ENCODE results near the gene UBE2U. TPM values are rescaled to one million over a fixed set of nuclear protein-coding genes. Genes with fewer than 3 reads are reported as not detected.

The UBE2U gene
- polyA plus RNA-seq, 1 donor (not counting 4 experiments of a cell fraction or from before 2014, with no cell fraction given), result not detected

DNA sequence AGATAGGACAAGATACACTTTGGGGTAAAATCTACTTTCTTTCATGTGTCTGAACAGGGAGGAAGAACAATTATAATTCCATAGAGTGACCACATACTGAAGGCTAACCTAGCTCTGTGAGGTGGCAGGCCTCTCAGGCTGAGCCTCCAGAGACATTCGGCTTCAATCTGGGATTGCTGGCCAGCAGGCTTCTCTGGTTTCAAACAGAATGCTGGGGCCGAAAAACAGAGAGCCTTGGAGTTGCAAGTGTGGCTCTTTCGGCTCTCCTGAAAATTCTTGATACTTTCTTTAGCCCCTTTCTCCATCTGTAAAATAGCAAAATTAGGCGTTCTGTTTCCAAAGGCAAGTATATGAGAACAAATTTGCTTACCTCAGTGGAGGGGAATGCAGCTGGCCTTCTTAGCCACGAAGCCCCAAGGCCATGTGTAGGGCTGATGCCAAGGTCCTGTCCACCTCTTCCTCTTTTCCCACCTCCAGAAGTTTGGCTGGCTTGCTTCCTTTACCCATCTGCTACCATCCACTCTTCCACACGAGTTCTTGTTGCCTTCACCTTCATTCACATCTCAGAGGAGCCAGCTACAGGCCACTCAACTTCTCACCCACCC is 30.0 kb upstream of the UBE2U start:
- H3K36me3 ChIP-seq (ENCODE audit: control insufficient read depth in 2 of 2, extremely low read depth in 1 of 2, insufficient read depth in 2 of 2, low read length in 2 of 2), result peaks cover 0 to 4% of the 10 kb centered on the region in 2 experiments
- H3K4me3 ChIP-seq (ENCODE audit: control insufficient read depth in 2 of 3, extremely low read depth in 1 of 3, insufficient read depth in 2 of 3, low read depth in 1 of 3, low read length in 3 of 3), result no peak overlapping the region
- no peak overlapping the region for H3K4me2 ChIP-seq (ENCODE audit: control insufficient read depth, extremely low read depth, insufficient read depth, low read depth, low read length)
- no peaks in the 10 kb centered on the region for H3K9me3 ChIP-seq (ENCODE audit: control insufficient read depth, low read depth, low read length)
- TF ChIP-seq EZH2 (IDR thresholded peaks at IDR 0.05; ENCODE audit: low read length), result no peak
- TF ChIP-seq, protein P1, sequence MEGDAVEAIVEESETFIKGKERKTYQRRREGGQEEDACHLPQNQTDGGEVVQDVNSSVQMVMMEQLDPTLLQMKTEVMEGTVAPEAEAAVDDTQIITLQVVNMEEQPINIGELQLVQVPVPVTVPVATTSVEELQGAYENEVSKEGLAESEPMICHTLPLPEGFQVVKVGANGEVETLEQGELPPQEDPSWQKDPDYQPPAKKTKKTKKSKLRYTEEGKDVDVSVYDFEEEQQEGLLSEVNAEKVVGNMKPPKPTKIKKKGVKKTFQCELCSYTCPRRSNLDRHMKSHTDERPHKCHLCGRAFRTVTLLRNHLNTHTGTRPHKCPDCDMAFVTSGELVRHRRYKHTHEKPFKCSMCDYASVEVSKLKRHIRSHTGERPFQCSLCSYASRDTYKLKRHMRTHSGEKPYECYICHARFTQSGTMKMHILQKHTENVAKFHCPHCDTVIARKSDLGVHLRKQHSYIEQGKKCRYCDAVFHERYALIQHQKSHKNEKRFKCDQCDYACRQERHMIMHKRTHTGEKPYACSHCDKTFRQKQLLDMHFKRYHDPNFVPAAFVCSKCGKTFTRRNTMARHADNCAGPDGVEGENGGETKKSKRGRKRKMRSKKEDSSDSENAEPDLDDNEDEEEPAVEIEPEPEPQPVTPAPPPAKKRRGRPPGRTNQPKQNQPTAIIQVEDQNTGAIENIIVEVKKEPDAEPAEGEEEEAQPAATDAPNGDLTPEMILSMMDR (optimal IDR thresholded peaks at IDR 0.05 in 1 of 3, IDR thresholded peaks at IDR 0.05 in 1 of 3, conservative IDR thresholded peaks at IDR 0.05 in 1 of 3; ENCODE audit: extremely low read depth in 1 of 3, insufficient read depth in 2 of 3, low read length in 3 of 3), result no peak
- H3K9me1 ChIP-seq (ENCODE audit: control insufficient read depth, extremely low read depth, insufficient read depth, low read length), result no peaks in the 10 kb centered on the region
- no peak overlapping the region for H3K27ac ChIP-seq (ENCODE audit: control insufficient read depth, insufficient read depth, low read length)
- no peaks in the 10 kb centered on the region for H4K20me1 ChIP-seq (ENCODE audit: control insufficient read depth, extremely low read depth, insufficient read depth, low read length)
- dilution Hi-C loops (cut with MboI; ENCODE audit: extremely low pct_ligation_motif_present, low sequenced_read_pairs), result no loop called here
- peaks cover 15% of the 10 kb centered on the region for H3K4me1 ChIP-seq (ENCODE audit: control insufficient read depth, extremely low read depth, insufficient read depth, low read length)
- no peaks in the 10 kb centered on the region for H3K27me3 ChIP-seq (ENCODE audit: control insufficient read depth, extremely low read depth, insufficient read depth, low read length)
- FAIRE-seq (no peak), DNase-seq (ENCODE audit: low read depth, low spot score) (no peak)
- H2AFZ ChIP-seq (ENCODE audit: control insufficient read depth, low read length), result no peak overlapping the region
- no peak overlapping the region for H3K9ac ChIP-seq (ENCODE audit: control insufficient read depth, extremely low read depth, insufficient read depth, low read length)
- no peaks in the 10 kb centered on the region for H3K79me2 ChIP-seq (ENCODE audit: control insufficient read depth, insufficient read depth, low read length)

GRCh38 chr1:64175639-64176038 is 27.8 kb upstream of the UBE2U start:
- Histone ChIP-seq H3K79me2 (ENCODE audit: control insufficient read depth, insufficient read depth, low read length) (no peaks in the 10 kb centered on the region), H3K9me1 (ENCODE audit: control insufficient read depth, extremely low read depth, insufficient read depth, low read length) (no peaks in the 10 kb centered on the region), H3K4me1 (ENCODE audit: control insufficient read depth, extremely low read depth, insufficient read depth, low read length) (peaks cover 15% of the 10 kb centered on the region), H3K4me3 (ENCODE audit: control insufficient read depth in 2 of 3, extremely low read depth in 1 of 3, insufficient read depth in 2 of 3, low read depth in 1 of 3, low read length in 3 of 3) (no peak overlapping the region), H4K20me1 (ENCODE audit: control insufficient read depth, extremely low read depth, insufficient read depth, low read length) (no peaks in the 10 kb centered on the region), H3K9me3 (ENCODE audit: control insufficient read depth, low read depth, low read length) (no peaks in the 10 kb centered on the region), H3K27me3 (ENCODE audit: control insufficient read depth, extremely low read depth, insufficient read depth, low read length) (no peaks in the 10 kb centered on the region), H3K9ac (ENCODE audit: control insufficient read depth, extremely low read depth, insufficient read depth, low read length) (no peak overlapping the region), H3K4me2 (ENCODE audit: control insufficient read depth, extremely low read depth, insufficient read depth, low read depth, low read length) (no peak overlapping the region), H3K36me3 (ENCODE audit: control insufficient read depth in 2 of 2, extremely low read depth in 1 of 2, insufficient read depth in 2 of 2, low read length in 2 of 2) (peaks cover 0 to 3% of the 10 kb centered on the region in 2 experiments), H2AFZ (ENCODE audit: control insufficient read depth, low read length) (no peak overlapping the region), H3K27ac (ENCODE audit: control insufficient read depth, insufficient read depth, low read length) (no peak overlapping the region)
- no peak for FAIRE-seq
- TF ChIP-seq, protein P1 (optimal IDR thresholded peaks at IDR 0.05 in 1 of 3, IDR thresholded peaks at IDR 0.05 in 1 of 3, conservative IDR thresholded peaks at IDR 0.05 in 1 of 3; ENCODE audit: extremely low read depth in 1 of 3, insufficient read depth in 2 of 3, low read length in 3 of 3), result no peak
- no peak for TF ChIP-seq EZH2 (IDR thresholded peaks at IDR 0.05; ENCODE audit: low read length)
- no peak for DNase-seq (ENCODE audit: low read depth, low spot score)
- dilution Hi-C loops (cut with MboI; ENCODE audit: extremely low pct_ligation_motif_present, low sequenced_read_pairs), result no loop called here

All from keratinocyte (primary cell).